ENCODE data around the gene STAT5A. TPM values are rescaled to one million over a fixed set of nuclear protein-coding genes. Genes with fewer than 3 reads are reported as not detected.
"Not testable (repeated sequence)": the region's sequence is repeated elsewhere in the genome, so short reads cannot be mapped to it uniquely, and the experiment has no call there.

Gene STAT5A
- total RNA-seq, 1 donor from 2014 or later = 105 TPM

- Histone ChIP-seq H3K27ac (peak overlapping the region; percentile 90 to 94), H3K4me1 (peaks cover 16 to 21% of the 10 kb centered on the region in 2 donors), H3K4me3 (peak overlapping the region; percentile 82 to 88), H3K9me3 (no peaks in the 10 kb centered on the region), H3K36me3 (peaks cover 8 to 13% of the 10 kb centered on the region in 2 donors), H3K27me3 (no peaks in the 10 kb centered on the region)
- intact Hi-C loops (cut with DNase I) = no loop called here
- no peak for TF ChIP-seq CTCF (IDR thresholded peaks at IDR 0.05)
- no peak for DNase-seq (ENCODE audit: low spot score in 2 of 2)
Observed at GRCh38 chr17:42289611-42290181, 1.4 kb downstream of the STAT5A start.

GRCh38 chr17:42290577-42290976, 2.3 kb downstream of the STAT5A start:
- no peak for DNase-seq (ENCODE audit: low spot score in 2 of 2)
- H3K4me1 ChIP-seq = peaks cover 16 to 21% of the 10 kb centered on the region in 2 donors
- no peak overlapping the region for H3K27ac ChIP-seq
- TF ChIP-seq CTCF (IDR thresholded peaks at IDR 0.05) = no peak
- no peak overlapping the region for H3K4me3 ChIP-seq
- H3K27me3 ChIP-seq = no peaks in the 10 kb centered on the region
- intact Hi-C loops (cut with DNase I) = no loop called here
- H3K36me3 ChIP-seq = peaks cover 16 to 19% of the 10 kb centered on the region in 2 donors
- no peaks in the 10 kb centered on the region for H3K9me3 ChIP-seq

- intact Hi-C loops (cut with DNase I) = no loop called here
- H3K4me1 ChIP-seq = peaks cover 16 to 20% of the 10 kb centered on the region in 2 donors
Observed at GRCh38 chr17:42291129-42291528, 2.8 kb downstream of the STAT5A start.

GRCh38 chr17:42294469-42295398, 6.4 kb downstream of the STAT5A start:
- no peak overlapping the region for H3K4me3 ChIP-seq
- no peak for TF ChIP-seq CTCF (IDR thresholded peaks at IDR 0.05)
- intact Hi-C loops (cut with DNase I) = no loop called here
- peaks cover 0 to 2% of the 10 kb centered on the region in 2 donors for H3K4me1 ChIP-seq
- no peak overlapping the region for H3K27ac ChIP-seq
- H3K27me3 ChIP-seq = no peaks in the 10 kb centered on the region
- DNase-seq (ENCODE audit: low spot score in 2 of 2) = no peak
- H3K36me3 ChIP-seq = peaks cover 28 to 42% of the 10 kb centered on the region in 2 donors
- H3K9me3 ChIP-seq = no peaks in the 10 kb centered on the region

More at GRCh38 chr17:42291129-42291528, 2.8 kb downstream of the STAT5A start:
- H3K9me3 ChIP-seq = no peaks in the 10 kb centered on the region
- H3K27me3 ChIP-seq = no peaks in the 10 kb centered on the region
- H3K27ac ChIP-seq = no peak overlapping the region
- DNase-seq (ENCODE audit: low spot score in 2 of 2) = no peak
- no peak overlapping the region for H3K4me3 ChIP-seq
- H3K36me3 ChIP-seq = peaks cover 19 to 22% of the 10 kb centered on the region in 2 donors
- no peak for TF ChIP-seq CTCF (IDR thresholded peaks at IDR 0.05)

- H3K27ac ChIP-seq = no peak overlapping the region
- TF ChIP-seq CTCF (IDR thresholded peaks at IDR 0.05) = no peak
- H3K4me3 ChIP-seq = no peak overlapping the region
- H3K4me1 ChIP-seq = no peaks in the 10 kb centered on the region
- H3K9me3 ChIP-seq = no peaks in the 10 kb centered on the region
- intact Hi-C loops (cut with DNase I) = no loop called here
- DNase-seq (ENCODE audit: low spot score in 2 of 2) = no peak
- H3K27me3 ChIP-seq = no peaks in the 10 kb centered on the region
- peaks cover 35 to 46% of the 10 kb centered on the region in 2 donors for H3K36me3 ChIP-seq
Observed at GRCh38 chr17:42296012-42296411, 7.7 kb downstream of the STAT5A start.

GRCh38 chr17:42297775-42298174, 9.5 kb downstream of the STAT5A start:
- H3K4me3 ChIP-seq; H3K27ac ChIP-seq; DNase-seq (ENCODE audit: low spot score in 2 of 2); H3K27me3 ChIP-seq; H3K9me3 ChIP-seq; H3K4me1 ChIP-seq; intact Hi-C loops (cut with DNase I): not testable (repeated sequence)
- peaks cover 45 to 56% of the 10 kb centered on the region in 2 donors for H3K36me3 ChIP-seq

GRCh38 chr17:42299361-42299760, 11.1 kb downstream of the STAT5A start:
- H3K36me3 ChIP-seq = peaks cover 52 to 71% of the 10 kb centered on the region in 2 donors
- H3K27ac ChIP-seq; DNase-seq (ENCODE audit: low spot score in 2 of 2); H3K27me3 ChIP-seq; H3K9me3 ChIP-seq; H3K4me1 ChIP-seq; H3K4me3 ChIP-seq; intact Hi-C loops (cut with DNase I): not testable (repeated sequence)

- H3K36me3 ChIP-seq = peaks cover 52 to 75% of the 10 kb centered on the region in 2 donors
- H3K4me1 ChIP-seq; intact Hi-C loops (cut with DNase I); H3K27me3 ChIP-seq; H3K4me3 ChIP-seq; H3K27ac ChIP-seq; H3K9me3 ChIP-seq; DNase-seq (ENCODE audit: low spot score in 2 of 2): not testable (repeated sequence)
Observed at GRCh38 chr17:42299913-42300312, 11.6 kb downstream of the STAT5A start.
